Activated CD8-positive, alpha-beta T cell treated with anti-CD3 and anti-CD28 coated beads, Interleukin-2, amount 10 ng/mL, durations not matched to agents 7 days and 5 days (primary cell): ENCODE data around the gene PRR20B. TPM values are rescaled to one million over a fixed set of nuclear protein-coding genes. Genes with fewer than 3 reads are reported as not detected.
"Not testable (repeated sequence)": the region's sequence is repeated elsewhere in the genome, so short reads cannot be mapped to it uniquely, and the experiment has no call there.

Source experiments
- ATAC-seq: fragments of 150-1000 bp; cut with Tn5 transposase; one replicate; pipeline ENCODE4 v1.10.0; 2021; ENCODE audit warnings: moderate library complexity
- CTCF ChIA-PET: fragments of 350-600 bp; sonication (Branson Sonifier 250); formaldehyde crosslinking; loops from one replicate; lab custom pipeline; 2021; ENCODE audit warnings: antibody characterized with exemption; lab: Charles Lee
- POLR2A ChIA-PET: fragments of 350-600 bp; sonication (Branson Sonifier 250); formaldehyde crosslinking; loops from one replicate; lab custom pipeline; 2021; ENCODE audit warnings: antibody characterized with exemption; lab: Charles Lee
- DNase-seq: peaks from one replicate; pipeline ENCODE4 v3.0.0-alpha.2; 2020
- H3K27ac Mint-ChIP-seq: one replicate; pipeline ENCODE4 v1.8.0; 2021; ENCODE audit warnings: mild to moderate bottlenecking, mixed read lengths
- H3K27me3 Mint-ChIP-seq: one replicate; pipeline ENCODE4 v1.8.0; 2021; ENCODE audit warnings: low read depth, mixed read lengths
- H3K36me3 Mint-ChIP-seq: one replicate; pipeline ENCODE4 v1.8.0; 2021; ENCODE audit warnings: low read depth, mixed read lengths
- H3K4me1 Mint-ChIP-seq: one replicate; pipeline ENCODE4 v1.8.0; 2021; ENCODE audit warnings: low read depth, mixed read lengths
- H3K4me3 Mint-ChIP-seq: one replicate; pipeline ENCODE4 v1.8.0; 2021; ENCODE audit warnings: mild to moderate bottlenecking, mixed read lengths
- H3K9me3 Mint-ChIP-seq: one replicate; pipeline ENCODE4 v1.8.0; 2022; ENCODE audit warnings: mixed read lengths; ENCODE audit not compliant: insufficient read depth
- total RNA-seq, 2 experiments: library from RNA; stranded (reverse); gene quantifications; one replicate each; pipeline ENCODE4 v1.2.3, GENCODE V29; 2021

Gene PRR20B
- total RNA-seq, 2 experiments from 2014 or later, result not detected

DNA sequence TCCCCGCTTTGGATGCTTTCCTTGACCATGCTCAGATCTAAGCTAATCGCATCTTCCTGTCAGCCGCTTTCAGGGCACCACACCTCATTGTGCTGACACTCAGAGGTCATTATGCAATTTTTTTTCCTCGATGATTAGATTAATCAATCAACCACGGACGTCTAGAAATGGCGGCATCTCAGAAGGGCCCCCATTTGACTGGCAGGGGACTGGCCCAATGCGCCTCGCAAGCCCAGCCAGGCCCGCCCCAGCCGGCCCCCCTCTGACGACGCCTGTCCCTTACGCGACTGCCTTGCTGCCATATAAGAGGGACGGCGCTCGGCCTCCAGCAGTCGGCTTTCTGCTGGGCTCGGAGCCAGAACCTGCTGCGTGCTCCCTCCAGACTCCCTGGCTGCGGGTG is 19.6 kb downstream of the PRR20B start, which contains the start of gene PRR20E:
PRR20E (plus strand) TSS at position 301 of the 400 bp plus-strand sequence. CDS start 387 bp downstream, outside the sequence.
- ATAC-seq, H3K27me3 Mint-ChIP-seq, H3K9me3 Mint-ChIP-seq, H3K4me3 Mint-ChIP-seq, H3K27ac Mint-ChIP-seq, DNase-seq, H3K4me1 Mint-ChIP-seq, H3K36me3 Mint-ChIP-seq, POLR2A ChIA-PET, CTCF ChIA-PET: not testable (repeated sequence)

DNA sequence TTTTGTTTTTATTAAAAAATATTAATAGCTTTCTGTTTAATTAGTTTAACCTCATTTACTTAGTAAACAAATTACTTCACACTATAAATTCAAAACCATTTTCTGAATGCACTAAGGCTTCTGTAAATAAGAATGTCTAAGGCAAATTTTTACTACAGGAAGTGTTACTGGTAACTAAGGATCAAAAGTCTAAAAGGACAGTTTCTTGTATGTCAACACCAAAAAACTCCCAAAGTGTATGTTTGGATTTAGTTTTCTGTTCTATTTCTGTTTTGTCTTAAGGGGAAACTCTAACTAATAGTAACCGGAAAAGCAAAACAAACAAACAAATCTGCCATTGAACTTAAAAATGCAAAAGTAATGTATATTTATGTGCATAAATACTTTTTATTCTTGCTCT is 44.4 kb downstream of the PRR20B start:
- POLR2A ChIA-PET, result no interaction called here
- CTCF ChIA-PET, result no interaction called here
- no peak for ATAC-seq

More for the DNA sequence above, 44.4 kb downstream of the PRR20B start:
- no peak overlapping the region for H3K27ac Mint-ChIP-seq
- H3K4me1 Mint-ChIP-seq, result no peaks in the 10 kb centered on the region
- no peaks in the 10 kb centered on the region for H3K27me3 Mint-ChIP-seq
- H3K9me3 Mint-ChIP-seq, result peaks cover 14% of the 10 kb centered on the region
- H3K36me3 Mint-ChIP-seq, result no peaks in the 10 kb centered on the region
- no peak overlapping the region for H3K4me3 Mint-ChIP-seq
- no peak for DNase-seq

Other genes starting within 250 kb of the PRR20B start
- not detected for gene PRR20A, start 6.6 kb upstream of the PRR20B start, total RNA-seq
- gene PRR20C, start 6.6 kb downstream of the PRR20B start, total RNA-seq, result not detected
- gene PRR20D, start 13.1 kb downstream of the PRR20B start, total RNA-seq, result not detected
- gene PRR20E, start 19.7 kb downstream of the PRR20B start, total RNA-seq, result not detected